Fibroblast of skin of left biceps (primary cell): ENCODE measurements around the gene COX7A2L.
"Not testable (repeated sequence)": the region's sequence is repeated elsewhere in the genome, so short reads cannot be mapped to it uniquely, and the experiment has no call there.

ENCODE experiments used
- DNase-seq, 2 experiments: peaks; one replicate each; pipeline ENCODE4 v3.0.0-alpha.2; 2013; ENCODE audit warnings: low read depth in 2 of 2

Gene COX7A2L

DNA sequence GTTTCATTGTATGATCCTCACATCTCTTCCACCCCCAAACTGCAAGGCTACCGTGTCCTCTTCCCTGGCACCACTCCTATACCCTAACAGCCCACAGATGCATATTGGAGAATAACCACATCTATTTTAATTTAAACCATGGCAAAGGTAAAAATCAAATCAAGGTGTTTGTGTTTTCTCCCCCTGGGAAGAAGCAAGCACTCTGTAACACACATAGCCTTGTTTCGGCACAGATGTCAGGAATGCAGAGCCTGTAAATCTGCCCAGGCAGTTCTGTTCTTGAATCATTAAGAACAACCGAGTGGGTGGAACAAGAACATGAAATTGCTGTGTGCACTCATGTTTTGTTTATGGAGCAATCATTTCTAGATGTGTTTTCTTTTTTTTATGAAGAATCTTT, 6.8 kb upstream of the COX7A2L start:
- DNase-seq, result no peak

DNA sequence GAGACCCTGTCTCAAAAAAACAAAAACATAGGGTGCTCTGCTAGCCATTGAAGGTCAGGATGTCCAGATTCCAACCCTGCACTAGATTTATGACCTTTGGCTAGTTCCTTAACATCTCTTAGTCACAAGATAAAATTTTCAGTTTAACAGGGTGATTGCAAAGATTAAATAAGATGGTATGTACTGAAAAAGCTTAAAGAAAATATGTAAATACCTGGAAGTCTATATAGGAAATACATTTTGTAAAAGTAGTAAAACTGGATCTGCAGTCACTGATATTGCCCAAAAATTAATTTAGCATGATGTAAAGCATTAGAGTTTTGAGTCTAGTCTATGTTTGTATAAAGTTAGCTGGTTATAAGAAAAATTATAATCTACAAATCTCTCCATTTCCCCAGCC, 5.4 kb upstream of the COX7A2L start:
- DNase-seq, result no peak

DNA sequence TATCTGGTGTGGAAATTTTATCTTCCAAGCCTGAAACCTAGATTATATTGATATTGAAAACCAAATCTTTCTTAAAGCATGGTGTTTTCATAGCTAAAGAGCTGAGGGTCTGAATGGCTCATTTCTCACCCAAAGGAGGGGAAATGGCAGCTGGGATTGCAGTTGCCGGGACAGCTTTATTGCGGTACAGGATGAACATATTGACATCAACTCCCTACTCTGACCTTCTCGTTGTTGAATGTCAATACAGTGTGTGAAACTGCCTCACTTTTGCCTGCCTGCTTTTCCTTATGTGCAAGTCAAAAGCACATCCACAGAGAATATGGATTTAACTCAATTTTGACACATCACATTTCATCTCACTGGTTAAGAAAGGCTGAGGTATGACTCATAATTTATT, 3.6 kb upstream of the COX7A2L start:
- DNase-seq, result no peak

DNA sequence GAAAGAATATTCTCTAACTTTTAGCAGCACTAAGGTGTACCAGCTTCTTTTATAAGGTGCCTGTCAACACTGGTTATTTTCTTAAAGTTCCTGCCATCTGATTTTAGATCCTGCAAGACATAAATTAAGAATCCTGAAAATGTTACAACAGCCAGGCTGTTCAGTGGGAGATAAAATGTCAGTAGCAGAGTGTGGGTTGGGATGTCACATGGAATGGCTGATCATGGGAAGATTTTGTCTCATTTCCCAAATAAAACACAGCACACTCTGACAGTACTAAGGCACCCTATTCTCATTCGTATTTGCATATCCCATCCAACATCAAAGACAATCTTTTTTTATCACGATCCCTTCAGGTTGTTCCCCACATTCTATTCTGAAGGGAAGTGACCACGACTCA, 2.4 kb upstream of the COX7A2L start:
- no peak for DNase-seq

DNA sequence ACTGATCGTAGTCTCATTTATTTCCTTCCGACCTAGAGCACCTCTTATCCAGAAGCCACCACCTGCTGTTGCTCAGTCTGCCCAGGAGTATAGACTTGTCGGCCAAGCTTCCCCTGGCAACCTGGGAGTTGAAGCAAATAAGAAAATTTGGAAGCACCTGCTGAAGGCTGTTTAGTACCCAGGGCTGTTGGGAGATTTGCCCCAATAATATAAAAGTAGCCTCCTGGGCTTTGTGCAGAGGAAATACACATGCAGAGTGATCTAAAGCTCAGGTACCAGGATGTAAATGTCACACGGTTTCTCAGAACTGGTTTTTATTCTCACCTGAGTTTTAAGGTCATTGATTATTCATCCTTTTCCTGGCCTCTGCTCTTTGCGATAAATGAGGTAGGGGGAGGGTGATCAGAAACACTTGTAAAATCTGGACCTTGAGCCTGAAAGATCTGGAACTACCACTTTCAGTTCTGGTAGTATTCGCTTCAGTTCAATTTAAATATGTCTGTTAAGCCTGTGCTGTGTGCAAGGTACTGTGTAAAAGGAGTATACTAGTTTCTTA, 789 bp upstream of the COX7A2L start:
- DNase-seq, result no peak

DNA sequence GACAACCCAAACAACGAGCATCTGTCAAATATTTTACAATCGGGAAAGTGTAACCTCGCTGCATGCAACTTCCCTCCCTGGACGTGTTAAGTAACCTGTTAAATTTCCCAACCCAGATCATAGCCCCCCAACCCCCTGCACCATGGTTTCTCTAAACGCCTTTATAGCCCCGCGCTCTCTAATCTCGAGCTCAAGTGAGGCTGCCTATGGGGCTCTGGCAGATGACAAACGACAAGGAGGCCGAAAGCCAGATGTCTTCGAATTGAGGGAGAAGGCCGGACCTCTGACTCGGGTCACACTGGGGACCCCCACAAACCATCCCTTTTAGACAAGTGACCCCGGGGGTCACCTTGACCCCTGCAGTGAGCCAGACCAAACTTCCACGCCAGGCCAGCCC, 526 bp downstream of the COX7A2L start:
- no peak for DNase-seq

DNA sequence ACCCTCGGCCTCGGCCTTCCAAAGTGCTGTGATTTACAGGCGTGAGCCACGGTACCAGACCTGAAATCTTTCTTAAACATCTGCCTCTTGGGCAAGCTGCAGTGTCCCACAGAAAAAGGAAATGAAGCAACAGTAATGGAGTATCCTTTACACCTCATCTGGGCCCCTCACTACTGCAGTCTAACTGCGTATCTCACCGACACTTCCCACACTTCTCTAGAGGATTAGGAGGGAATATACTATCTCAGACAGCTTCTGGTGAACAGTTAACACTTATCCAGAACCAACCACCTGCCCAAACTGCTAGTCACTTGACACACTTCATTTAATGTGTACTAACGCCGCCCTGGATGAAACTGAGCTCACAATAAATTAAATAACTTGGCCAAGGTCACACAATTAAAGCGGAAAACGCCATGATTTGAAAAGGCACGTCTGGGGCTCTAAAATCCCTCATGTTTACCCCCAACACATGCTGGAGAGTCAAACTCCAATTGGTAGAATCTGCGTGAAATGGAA, 993 bp downstream of the COX7A2L start:
- DNase-seq, result no peak

DNA sequence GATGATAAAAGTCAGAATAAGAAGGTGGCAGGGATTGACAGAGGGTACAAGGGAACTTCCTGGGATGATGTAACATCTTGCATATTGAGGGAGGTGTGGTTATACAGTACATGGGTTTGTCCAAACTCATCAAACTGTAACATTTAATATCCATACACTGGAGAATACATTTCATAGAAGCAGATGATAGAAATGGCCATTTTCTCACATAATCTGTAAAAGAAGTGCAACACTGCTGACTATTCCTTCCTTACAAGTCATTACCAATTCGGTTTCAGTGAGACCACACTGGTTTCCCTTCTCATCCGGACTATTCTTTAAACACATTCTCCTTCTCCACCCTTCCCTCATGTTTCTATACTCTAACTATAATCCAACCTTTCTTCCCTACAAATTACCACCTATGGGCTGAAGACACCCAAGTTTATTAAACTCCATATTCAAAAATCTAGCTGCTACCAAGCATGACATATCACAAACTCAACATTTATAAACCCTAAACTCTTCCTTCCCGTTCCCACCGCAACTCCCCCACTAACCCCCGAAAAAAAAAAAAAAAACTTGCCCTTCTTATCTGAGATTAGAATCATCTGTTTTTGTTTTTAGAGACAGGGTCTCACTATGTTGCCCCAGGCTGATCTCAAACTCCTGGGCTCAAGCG, 1.6 kb downstream of the COX7A2L start:
- no peak for DNase-seq

DNA sequence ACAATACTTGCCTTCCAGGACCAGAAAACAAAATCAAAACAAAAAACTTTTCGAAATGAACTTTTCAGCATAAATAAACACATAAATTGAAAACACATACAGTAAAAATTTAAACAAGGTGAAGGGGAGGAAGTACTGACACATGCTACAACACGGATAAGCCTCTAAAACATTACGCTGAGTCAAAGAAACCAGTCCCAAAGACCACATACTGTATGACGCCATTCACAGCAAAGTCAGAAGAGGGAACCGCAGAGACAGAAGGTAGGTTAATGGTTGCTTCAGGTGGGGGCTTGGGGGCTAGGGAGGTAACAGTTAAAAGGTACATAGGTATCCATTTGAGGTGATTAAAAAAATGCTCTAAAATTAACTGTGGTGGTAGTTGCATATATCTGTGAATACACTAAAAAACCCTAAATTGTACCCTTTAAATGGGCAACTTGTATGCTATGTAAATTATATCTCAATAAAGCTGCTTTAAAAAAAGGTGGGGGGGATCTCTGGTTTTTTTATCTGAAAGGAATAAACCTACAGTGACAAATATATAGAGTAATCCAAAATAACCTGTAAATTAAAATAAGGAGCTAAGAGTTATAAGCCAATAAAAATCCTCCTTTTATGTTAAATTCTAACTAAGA, 7.1 kb downstream of the COX7A2L start:
- no peak for DNase-seq

DNA sequence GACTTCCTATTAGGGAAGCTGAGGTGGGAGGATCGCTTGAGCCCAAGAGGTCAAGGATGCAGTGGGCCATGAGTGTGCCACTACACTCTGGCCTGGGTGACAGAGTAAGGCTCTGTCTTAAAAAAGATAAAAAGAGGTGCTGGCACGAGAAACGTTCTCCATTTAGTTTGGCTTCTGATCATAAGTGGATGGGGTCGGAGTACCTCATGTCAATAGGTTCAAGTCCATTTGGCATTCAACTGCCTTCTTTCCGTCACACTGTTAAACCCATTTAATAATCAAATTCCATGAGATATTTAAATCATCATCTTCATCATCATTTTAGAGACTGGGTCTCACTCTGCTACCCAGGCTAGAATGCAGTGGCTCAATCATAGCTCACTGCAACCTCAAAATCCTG, 9.2 kb downstream of the COX7A2L start:
- DNase-seq, result no peak

DNA sequence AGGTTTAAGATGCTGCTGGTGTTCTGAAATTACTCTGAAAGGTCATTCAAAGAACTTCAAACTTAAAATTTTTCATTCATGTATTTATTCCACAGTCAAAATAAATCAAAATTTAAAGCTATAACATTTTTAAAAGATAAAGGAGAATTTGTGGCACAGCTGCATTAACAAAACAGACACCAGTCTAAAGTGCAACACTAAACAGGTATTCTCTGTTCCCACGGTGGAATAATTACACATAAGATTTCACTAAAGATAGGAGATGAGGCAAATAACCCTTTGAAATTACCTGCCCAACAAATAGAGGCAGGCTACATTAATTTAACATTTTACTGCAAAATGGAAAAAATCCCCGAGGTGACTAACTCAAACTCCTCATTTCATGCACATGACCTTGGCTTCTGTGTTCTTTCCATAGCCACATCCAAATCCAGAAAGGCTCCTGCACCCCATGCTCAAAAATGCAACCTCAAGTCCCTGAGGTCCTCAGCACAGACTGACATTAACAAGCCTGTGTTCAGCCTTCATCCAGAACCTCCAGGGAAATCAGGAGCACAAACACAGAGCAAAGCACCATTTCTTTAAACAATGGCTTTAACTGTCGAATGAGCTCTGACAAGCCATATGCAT, 10.5 kb downstream of the COX7A2L start:
- DNase-seq, result no peak

DNA sequence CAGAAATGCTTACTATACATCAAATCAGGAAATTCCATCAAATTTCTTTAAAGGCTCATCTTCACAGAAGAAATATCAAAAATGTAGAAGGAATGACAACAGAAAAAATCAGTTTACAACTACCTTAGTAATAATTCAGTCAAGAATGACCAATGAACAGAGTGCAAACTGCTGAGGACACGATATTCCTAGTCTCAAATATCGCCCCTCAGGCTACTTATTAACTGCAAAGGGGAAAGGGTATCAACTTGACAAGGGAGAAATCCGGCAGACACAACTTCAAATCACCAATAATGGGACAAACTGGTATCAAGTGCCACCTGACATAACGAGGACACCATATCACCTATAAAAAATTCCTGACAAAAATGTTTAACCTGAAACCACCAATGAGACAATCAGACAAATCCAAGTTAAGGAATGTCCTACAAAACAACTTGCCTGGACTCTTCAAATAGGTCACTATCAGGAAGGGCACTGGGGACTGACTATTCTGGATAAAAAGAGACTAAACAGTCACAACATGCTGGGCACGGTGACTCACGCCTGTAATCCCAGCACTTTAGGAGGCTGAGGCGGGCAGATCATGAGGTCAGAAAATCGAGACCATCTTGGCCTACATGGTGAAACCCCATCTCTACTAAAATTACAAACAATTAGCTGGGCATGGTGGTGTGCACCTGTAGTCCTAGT, 12.8 kb downstream of the COX7A2L start:
- DNase-seq, result no peak

DNA sequence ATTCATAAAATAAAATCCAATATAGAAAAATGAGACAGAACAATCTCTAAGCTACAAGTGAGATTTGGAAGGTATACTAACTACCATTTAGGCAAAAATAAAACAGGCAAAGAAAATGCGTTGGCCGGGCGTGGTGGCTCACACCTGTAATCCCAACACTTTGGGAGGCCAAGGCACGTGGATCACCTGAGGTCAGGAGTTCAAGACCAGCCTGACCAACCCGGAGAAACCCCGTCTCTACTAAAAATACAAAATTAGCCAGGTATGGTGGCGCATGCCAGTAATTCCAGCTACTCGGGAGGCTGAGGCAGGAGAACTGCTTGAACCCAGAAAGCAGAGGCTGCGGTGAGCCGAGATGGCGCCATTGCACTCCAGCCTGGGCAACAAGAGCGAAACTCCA, 13.5 kb downstream of the COX7A2L start:
- not testable (repeated sequence) for DNase-seq

DNA sequence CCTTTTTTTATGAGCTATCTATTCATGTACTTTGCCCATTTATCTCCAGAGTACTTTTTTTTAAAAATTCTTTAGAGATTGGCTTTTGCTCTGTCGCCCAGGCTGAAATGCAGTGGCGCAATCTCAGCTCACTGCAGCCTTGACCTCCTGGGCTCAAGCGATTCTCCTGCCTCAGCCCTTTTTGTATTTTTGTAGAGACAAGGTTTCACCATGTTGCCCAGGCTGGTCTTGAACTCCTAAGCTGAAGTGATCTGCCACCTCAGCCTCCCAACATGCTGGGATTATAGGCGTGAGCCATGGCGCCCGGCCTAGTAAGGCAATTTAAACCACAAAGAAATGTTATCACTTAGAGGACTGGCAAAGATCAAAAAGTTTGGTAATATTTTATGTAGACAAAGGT, 14.2 kb downstream of the COX7A2L start:
- not testable (repeated sequence) for DNase-seq

DNA sequence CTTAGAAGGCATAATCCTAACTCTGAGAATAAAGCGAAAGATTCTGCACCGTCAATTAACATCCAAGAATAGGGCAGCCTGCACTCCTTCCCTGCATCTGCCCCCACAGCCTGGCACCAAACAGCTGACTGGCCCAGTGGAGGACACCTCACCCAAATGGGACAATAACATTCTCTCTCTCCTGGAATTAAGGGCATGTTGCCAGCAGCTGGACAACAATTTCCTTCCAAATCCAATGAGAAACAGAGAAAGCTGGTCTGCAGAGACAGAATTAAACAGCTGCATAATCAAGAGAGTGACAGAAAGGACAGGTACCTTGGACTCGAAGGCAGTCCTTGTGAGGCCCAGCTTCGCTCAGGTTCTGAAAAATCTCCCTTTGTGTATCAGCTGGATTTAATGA, 15.0 kb downstream of the COX7A2L start:
- DNase-seq, result no peak

DNA sequence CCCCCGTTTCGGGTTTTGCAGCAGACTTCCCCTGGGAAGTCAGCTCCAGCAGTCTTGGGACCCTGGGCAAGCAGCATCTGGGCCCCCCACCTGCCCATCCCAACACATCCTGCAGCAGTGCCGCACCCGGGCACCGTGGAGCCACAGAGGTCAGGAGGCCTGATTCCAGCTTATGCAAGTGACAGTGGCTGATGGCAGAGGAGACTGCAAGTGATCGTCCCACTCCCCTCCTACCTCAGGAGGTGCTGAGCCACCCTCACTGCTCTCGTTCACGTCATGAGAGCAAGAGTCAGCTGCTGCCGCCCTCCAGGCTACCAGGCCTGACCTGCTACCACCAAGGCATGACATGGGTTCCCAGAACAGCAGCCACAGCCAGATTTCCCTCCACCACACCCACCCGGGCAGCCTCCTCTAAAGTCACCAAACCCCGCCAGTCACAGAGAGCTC, 18.2 kb downstream of the COX7A2L start:
- no peak for DNase-seq

DNA sequence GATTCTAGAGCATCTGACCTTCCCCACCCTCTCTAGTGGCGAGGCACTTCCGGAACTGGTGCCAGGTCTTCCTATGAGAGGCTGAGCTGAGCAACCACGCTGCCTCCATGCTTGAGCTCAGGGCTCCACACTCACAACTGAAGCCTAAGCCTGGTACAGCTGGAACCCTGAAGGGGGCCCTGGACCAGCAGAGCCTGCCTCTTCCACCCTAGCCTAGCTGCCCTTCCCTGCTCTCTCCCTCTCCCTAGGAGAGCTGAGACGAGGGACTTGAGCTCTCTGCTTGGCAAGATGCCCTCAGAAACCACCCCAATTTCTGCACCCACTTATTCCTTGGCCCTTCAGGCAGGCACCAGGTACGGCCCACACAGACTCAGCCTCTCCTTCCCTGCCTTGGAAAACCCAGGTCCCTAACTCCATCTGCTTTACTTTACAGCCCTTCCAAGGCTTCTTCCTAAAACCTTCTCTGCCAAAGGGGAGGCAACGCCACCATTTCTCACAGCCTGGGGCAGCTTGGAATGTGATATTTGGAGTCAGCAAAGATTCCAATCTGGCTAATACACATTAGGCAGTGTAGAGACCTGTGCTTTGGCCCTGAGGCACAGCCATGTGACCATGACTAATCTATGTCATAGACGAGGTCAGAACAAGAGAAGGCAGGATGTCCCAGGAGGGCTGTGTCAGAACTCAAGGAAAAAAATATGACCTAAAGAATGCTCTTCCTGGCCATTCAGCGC, 18.8 kb downstream of the COX7A2L start:
- peak; percentile 47 to 56 for DNase-seq

DNA sequence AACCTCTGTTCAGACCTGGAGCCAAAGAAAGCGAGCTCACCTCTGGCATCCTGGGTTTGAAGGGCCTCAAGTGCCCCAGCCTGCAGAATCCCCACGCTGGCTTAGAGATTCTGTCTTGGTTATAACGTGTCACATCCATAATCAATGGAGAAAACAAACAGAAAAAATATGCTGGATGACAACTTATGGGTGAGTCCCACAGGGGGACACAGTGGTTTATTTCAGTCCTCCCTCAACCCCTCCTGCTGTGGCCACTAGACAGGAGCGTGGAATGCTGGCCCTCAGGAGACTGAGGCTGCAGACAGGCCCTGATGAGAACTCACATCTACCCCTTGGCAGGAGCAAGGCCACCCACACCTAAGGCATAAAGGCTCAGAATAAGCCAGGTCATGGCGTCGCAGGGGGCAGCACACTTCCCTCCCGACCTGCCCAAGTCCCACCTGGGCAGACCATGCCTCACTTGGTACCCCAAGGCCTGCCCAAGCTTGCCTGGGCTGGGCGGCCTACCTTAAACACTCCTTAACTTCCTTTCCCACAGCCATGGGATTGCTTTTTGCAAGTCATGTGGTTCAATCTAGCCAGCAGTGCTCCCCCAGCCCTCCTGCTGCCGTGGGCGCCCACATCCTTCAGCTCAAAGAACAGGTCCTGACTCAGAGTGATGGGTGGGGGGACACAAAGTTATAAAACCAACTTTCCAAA, 19.9 kb downstream of the COX7A2L start:
- no peak for DNase-seq

DNA sequence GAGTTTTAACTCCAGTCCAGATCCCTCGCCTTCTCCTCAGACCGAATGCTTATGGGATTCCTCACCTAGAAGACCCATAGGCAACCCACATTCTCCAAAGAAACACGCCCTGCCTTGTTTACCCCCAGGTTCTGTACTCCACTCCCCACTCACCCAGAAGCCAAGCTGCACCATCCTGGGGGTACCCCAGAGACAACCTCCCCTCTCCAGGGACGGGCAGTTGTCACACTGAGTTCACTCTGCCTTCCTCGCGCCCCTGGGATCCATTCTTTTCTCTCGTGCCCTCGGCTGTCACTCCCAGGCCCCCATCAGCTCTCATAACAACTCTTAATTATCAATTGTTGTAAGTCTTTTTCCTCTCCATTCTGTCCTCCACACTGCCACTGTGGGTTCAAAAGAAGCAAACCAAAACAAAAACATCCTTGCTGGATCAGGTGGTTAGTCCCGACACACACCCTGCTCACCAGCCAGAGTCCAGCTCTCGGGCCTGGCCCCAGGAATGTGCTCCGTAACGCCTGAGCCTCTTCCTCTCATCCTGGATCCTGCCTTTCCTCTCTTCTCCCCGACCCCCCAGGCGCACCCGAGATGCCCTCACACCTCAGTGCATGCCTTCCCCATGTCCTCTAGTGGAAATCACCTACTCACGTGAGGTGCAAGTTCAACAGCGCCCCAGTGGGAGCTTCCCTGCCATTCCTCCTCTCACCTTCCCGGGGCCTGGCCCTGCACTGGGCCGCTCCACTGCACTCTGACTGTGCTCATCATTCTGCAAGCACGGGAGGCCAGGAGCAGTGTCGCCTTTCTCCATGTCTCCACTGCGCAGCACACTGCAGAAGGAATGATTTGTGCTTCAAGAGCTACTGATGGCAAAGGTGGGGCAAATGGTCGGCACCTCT, 20.7 kb downstream of the COX7A2L start:
- DNase-seq, result no peak
